ENCODE results near the gene GABPB2. TPM values are rescaled to one million over a fixed set of nuclear protein-coding genes. Genes with fewer than 3 reads are reported as not detected.

GABPB2 gene
- total RNA-seq, 2 donors from 2014 or later: 5.8 to 11.7 TPM

GRCh38 chr1:151156515-151156819 lies 85.9 kb downstream of the GABPB2 start, which contains the start of gene TNFAIP8L2:
Gene TNFAIP8L2 (plus strand): TSS chr1:151156649. CDS start chr1:151158698, 2,049 bp downstream.
- H3K4me3 Mint-ChIP-seq: peak within 1 kb of the TSS; percentile 96
- no peaks in the 10 kb centered on the region for H3K9me3 Mint-ChIP-seq
- peak within 1 kb of the TSS; percentile 92 for H3K27ac Mint-ChIP-seq
- peak; percentile 89 for ATAC-seq (replicated peaks)
- H3K27me3 Mint-ChIP-seq: no peaks in the 10 kb centered on the region
- H3K4me1 Mint-ChIP-seq: peaks cover 29% of the 10 kb centered on the region
- peaks cover 53% of the 10 kb centered on the region for H3K36me3 Mint-ChIP-seq (ENCODE audit: low read depth)

GRCh38 chr1:151157067-151157531 lies 86.5 kb downstream of the GABPB2 start:
- H3K4me1 Mint-ChIP-seq: peaks cover 34% of the 10 kb centered on the region
- peaks cover 59% of the 10 kb centered on the region for H3K36me3 Mint-ChIP-seq (ENCODE audit: low read depth)
- peak; percentile 59 for ATAC-seq (replicated peaks)
- H3K27ac Mint-ChIP-seq: peak overlapping the region; percentile 92
- no peaks in the 10 kb centered on the region for H3K9me3 Mint-ChIP-seq
- peak overlapping the region; percentile 96 for H3K4me3 Mint-ChIP-seq
- H3K27me3 Mint-ChIP-seq: no peaks in the 10 kb centered on the region

GRCh38 chr1:151158326-151158725 lies 87.8 kb downstream of the GABPB2 start:
- Mint-ChIP-seq H3K4me3 (peak overlapping the region; percentile 96), H3K9me3 (no peaks in the 10 kb centered on the region), H3K36me3 (ENCODE audit: low read depth) (peaks cover 66% of the 10 kb centered on the region), H3K27me3 (no peaks in the 10 kb centered on the region), H3K4me1 (peaks cover 41% of the 10 kb centered on the region), H3K27ac (peak overlapping the region; percentile 92)
- peak; percentile 36 for ATAC-seq (replicated peaks)

- H3K4me1 Mint-ChIP-seq: peaks cover 41% of the 10 kb centered on the region
- H3K9me3 Mint-ChIP-seq: no peaks in the 10 kb centered on the region
- H3K36me3 Mint-ChIP-seq (ENCODE audit: low read depth): peaks cover 67% of the 10 kb centered on the region
- peak overlapping the region; percentile 96 for H3K4me3 Mint-ChIP-seq
- ATAC-seq (replicated peaks): no peak
- H3K27me3 Mint-ChIP-seq: no peaks in the 10 kb centered on the region
- peak overlapping the region; percentile 92 for H3K27ac Mint-ChIP-seq
Measured at GRCh38 chr1:151158751-151159251, 88.2 kb downstream of the GABPB2 start.

- no peak for ATAC-seq (replicated peaks)
- Mint-ChIP-seq H3K36me3 (ENCODE audit: low read depth) (peaks cover 72% of the 10 kb centered on the region), H3K4me1 (peaks cover 41% of the 10 kb centered on the region), H3K9me3 (no peaks in the 10 kb centered on the region), H3K27ac (peak overlapping the region; percentile 92), H3K27me3 (no peaks in the 10 kb centered on the region), H3K4me3 (peak overlapping the region; percentile 96)
Measured at GRCh38 chr1:151159373-151159772, 88.8 kb downstream of the GABPB2 start.

GRCh38 chr1:151164732-151165280 lies 94.2 kb downstream of the GABPB2 start:
- Mint-ChIP-seq H3K27me3 (no peaks in the 10 kb centered on the region), H3K4me1 (peaks cover 26% of the 10 kb centered on the region), H3K9me3 (no peaks in the 10 kb centered on the region), H3K4me3 (peak overlapping the region; percentile 99), H3K27ac (peak overlapping the region; percentile 99), H3K36me3 (ENCODE audit: low read depth) (peaks cover 88% of the 10 kb centered on the region)
- no peak for ATAC-seq (replicated peaks)

- Mint-ChIP-seq H3K27ac (peak overlapping the region; percentile 99), H3K36me3 (ENCODE audit: low read depth) (peaks cover 88% of the 10 kb centered on the region), H3K9me3 (no peaks in the 10 kb centered on the region), H3K27me3 (no peaks in the 10 kb centered on the region), H3K4me1 (peaks cover 24% of the 10 kb centered on the region), H3K4me3 (peak overlapping the region; percentile 99)
- peak; percentile 1 for ATAC-seq (replicated peaks)
Measured at GRCh38 chr1:151165281-151165737, 94.7 kb downstream of the GABPB2 start.

- peak within 1 kb of the TSS; percentile 99 for H3K27ac Mint-ChIP-seq
- peaks cover 88% of the 10 kb centered on the region for H3K36me3 Mint-ChIP-seq (ENCODE audit: low read depth)
- H3K4me1 Mint-ChIP-seq: peaks cover 24% of the 10 kb centered on the region
- no peaks in the 10 kb centered on the region for H3K27me3 Mint-ChIP-seq
- no peaks in the 10 kb centered on the region for H3K9me3 Mint-ChIP-seq
- peak within 1 kb of the TSS; percentile 99 for H3K4me3 Mint-ChIP-seq
- ATAC-seq (replicated peaks): peak; percentile 96
Measured at GRCh38 chr1:151165738-151166504, 95.4 kb downstream of the GABPB2 start, which contains the start of the genes LYSMD1 and SCNM1. Gene LYSMD1 (minus strand): TSS chr1:151165902. CDS start chr1:151165258, 644 bp downstream. Gene SCNM1 (plus strand): TSS chr1:151166144. CDS start chr1:151166153, 9 bp downstream.

GRCh38 chr1:151166505-151166956 lies 96.0 kb downstream of the GABPB2 start:
- H3K36me3 Mint-ChIP-seq (ENCODE audit: low read depth): peaks cover 87% of the 10 kb centered on the region
- peak; percentile 5 for ATAC-seq (replicated peaks)
- no peaks in the 10 kb centered on the region for H3K9me3 Mint-ChIP-seq
- peak overlapping the region; percentile 99 for H3K4me3 Mint-ChIP-seq
- H3K4me1 Mint-ChIP-seq: peaks cover 24% of the 10 kb centered on the region
- H3K27ac Mint-ChIP-seq: peak overlapping the region; percentile 99
- no peaks in the 10 kb centered on the region for H3K27me3 Mint-ChIP-seq

- no peaks in the 10 kb centered on the region for H3K9me3 Mint-ChIP-seq
- no peak for ATAC-seq (replicated peaks)
- H3K4me3 Mint-ChIP-seq: peak overlapping the region; percentile 99
- peak overlapping the region; percentile 99 for H3K27ac Mint-ChIP-seq
- H3K27me3 Mint-ChIP-seq: no peaks in the 10 kb centered on the region
- peaks cover 19% of the 10 kb centered on the region for H3K4me1 Mint-ChIP-seq
- H3K36me3 Mint-ChIP-seq (ENCODE audit: low read depth): peaks cover 86% of the 10 kb centered on the region
Measured at GRCh38 chr1:151167116-151167515, 96.6 kb downstream of the GABPB2 start.

GRCh38 chr1:151171190-151171589 lies 100.6 kb downstream of the GABPB2 start:
- Mint-ChIP-seq H3K27ac (peak overlapping the region; percentile 4), H3K27me3 (no peaks in the 10 kb centered on the region), H3K36me3 (ENCODE audit: low read depth) (peaks cover 91% of the 10 kb centered on the region), H3K4me1 (peaks cover 4% of the 10 kb centered on the region), H3K9me3 (no peaks in the 10 kb centered on the region), H3K4me3 (no peak overlapping the region)
- ATAC-seq (replicated peaks): no peak

Other genes starting within 250 kb of the GABPB2 start
- gene ARNT, start 194.2 kb upstream of the GABPB2 start, total RNA-seq: 10 to 100 TPM; 28.4 to 50.4 TPM
- gene CTXND2, start 183.6 kb upstream of the GABPB2 start, total RNA-seq: not detected
- gene SETDB1, start 144.4 kb upstream of the GABPB2 start, total RNA-seq: 10 to 100 TPM; 49.3 to 74.3 TPM
- gene CERS2, start 95.9 kb upstream of the GABPB2 start, total RNA-seq: 100 to 1,000 TPM; 114 to 212 TPM
- under 1 TPM; 0.19 to 0.30 TPM for gene ANXA9, start 88.5 kb upstream of the GABPB2 start, total RNA-seq
- 10 to 100 TPM; 10.9 to 22.6 TPM for gene MINDY1, start 63.9 kb upstream of the GABPB2 start, total RNA-seq
- gene PRUNE1, start 62.3 kb upstream of the GABPB2 start, total RNA-seq: 10 to 100 TPM; 12.5 to 15.3 TPM
- 1 to 10 TPM; 1.4 to 4.5 TPM for gene BNIPL, start 34.2 kb upstream of the GABPB2 start, total RNA-seq
- 1 to 10 TPM in 1 of 2 donors, under 1 TPM in 1; 0.71 to 1.2 TPM for gene C1orf56, start 23.0 kb upstream of the GABPB2 start, total RNA-seq
- 100 to 1,000 TPM in 1 of 2 donors, 10 to 100 TPM in 1; 99.7 to 121 TPM for gene CDC42SE1, start 11.1 kb upstream of the GABPB2 start, total RNA-seq
- 1 to 10 TPM; 1.7 to 4.0 TPM for gene MLLT11, start 10.4 kb upstream of the GABPB2 start, total RNA-seq
- 1 to 10 TPM; 5.4 to 6.3 TPM for gene SEMA6C, start 75.9 kb downstream of the GABPB2 start, total RNA-seq
- 10 to 100 TPM; 12.0 to 22.9 TPM for gene TNFAIP8L2, start 85.9 kb downstream of the GABPB2 start, total RNA-seq
- 10 to 100 TPM in 1 of 2 donors, 1 to 10 TPM in 1; 7.9 to 15.7 TPM for gene LYSMD1, start 95.1 kb downstream of the GABPB2 start, total RNA-seq
- gene SCNM1, start 95.4 kb downstream of the GABPB2 start, total RNA-seq: 10 to 100 TPM; 55.3 to 69.4 TPM
- gene TMOD4, start 105.2 kb downstream of the GABPB2 start, total RNA-seq: 1 to 10 TPM in 1 of 2 donors, under 1 TPM in 1; 0.82 to 1.5 TPM
- gene VPS72, start 119.4 kb downstream of the GABPB2 start, total RNA-seq: 10 to 100 TPM; 62.2 to 77.9 TPM
- gene PIP5K1A, start 127.8 kb downstream of the GABPB2 start, total RNA-seq: 10 to 100 TPM; 72.2 to 80.7 TPM
- gene PSMD4, start 184.0 kb downstream of the GABPB2 start, total RNA-seq: 100 to 1,000 TPM; 174 to 196 TPM
- 10 to 100 TPM; 24.9 to 29.6 TPM for gene ZNF687, start 211.5 kb downstream of the GABPB2 start, total RNA-seq